Kasumi-1 (cell line): ENCODE measurements around the gene GHR.
"Not testable (repeated sequence)": the region's sequence is repeated elsewhere in the genome, so short reads cannot be mapped to it uniquely, and the experiment has no call there.

ENCODE experiments used
- DNase-seq, 2 experiments: peaks; one replicate each; lab custom pipeline; 2025; lab: John Stamatoyannopoulos, UW

Gene GHR

GRCh38 chr5:42645138-42645537, 221.9 kb downstream of the GHR start:
- no peak for DNase-seq

DNA sequence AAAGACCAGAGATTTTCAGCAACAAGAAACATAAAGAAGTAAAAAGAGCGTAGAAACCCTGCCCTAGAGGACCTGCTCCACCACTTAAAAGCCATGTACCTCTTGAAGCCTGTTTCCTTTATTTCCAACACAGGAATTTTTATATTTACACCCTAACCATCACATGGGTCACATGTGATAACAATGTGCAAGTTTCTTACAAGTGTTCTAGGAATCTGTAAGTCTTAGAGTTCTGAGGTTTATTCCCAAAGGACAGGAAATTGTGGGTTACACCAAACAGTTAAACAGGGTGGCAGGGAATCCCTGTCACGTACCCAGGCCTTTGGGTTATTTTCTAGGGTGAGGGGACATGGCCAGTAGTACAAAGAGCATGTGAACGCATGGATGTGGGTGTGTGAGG, 224.8 kb downstream of the GHR start:
- no peak for DNase-seq

DNA sequence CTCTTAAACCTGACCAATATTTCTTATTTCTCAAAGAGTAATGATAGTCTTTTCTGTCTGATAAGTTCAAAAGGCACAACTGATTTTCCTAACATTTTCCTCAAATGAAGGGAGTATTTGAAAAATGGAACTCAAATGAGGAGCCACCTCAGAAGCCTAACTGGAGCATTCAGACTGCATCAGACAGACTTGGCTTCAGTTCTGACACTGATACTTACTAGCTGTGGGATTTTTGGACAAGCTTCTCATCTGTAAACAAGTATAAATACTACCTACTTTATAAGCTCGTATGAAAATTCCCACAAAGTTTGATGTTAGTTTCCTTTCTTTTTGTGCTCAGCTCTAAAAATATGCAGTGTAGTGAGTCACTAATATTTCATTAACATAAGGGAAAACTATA, 225.7 kb downstream of the GHR start:
- no peak for DNase-seq

DNA sequence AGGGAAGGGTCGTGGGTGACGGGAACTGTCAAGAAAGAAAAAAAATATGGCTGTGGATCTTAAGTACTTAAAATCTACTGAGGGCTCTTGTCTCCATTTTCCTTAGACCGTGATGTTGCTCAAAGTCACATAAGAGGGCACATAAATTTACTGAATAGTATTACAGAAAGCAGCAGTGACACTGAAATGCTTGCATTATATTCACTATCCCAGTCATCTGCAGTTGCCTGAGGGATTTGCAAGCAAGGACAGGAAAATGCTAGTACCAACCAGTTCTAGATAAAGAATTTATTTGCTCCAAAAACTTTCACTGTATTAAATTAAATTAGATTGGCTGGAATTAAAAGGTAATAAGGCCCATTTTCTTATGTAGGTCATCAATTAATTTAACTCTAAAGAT, 226.8 kb downstream of the GHR start:
- no peak for DNase-seq

- no peak for DNase-seq
Observed at GRCh38 chr5:42653705-42654104, 230.5 kb downstream of the GHR start.

GRCh38 chr5:42654645-42655044, 231.4 kb downstream of the GHR start:
- DNase-seq = no peak

- no peak for DNase-seq
Observed at GRCh38 chr5:42655982-42656650, 232.9 kb downstream of the GHR start.

- DNase-seq = peak; percentile 65 to 67
Observed at GRCh38 chr5:42656651-42657015, 233.4 kb downstream of the GHR start.

- not testable (repeated sequence) for DNase-seq
Observed at GRCh38 chr5:42659869-42660268, 236.6 kb downstream of the GHR start.

- no peak for DNase-seq
Observed at GRCh38 chr5:42665857-42666256, 242.6 kb downstream of the GHR start.

DNA sequence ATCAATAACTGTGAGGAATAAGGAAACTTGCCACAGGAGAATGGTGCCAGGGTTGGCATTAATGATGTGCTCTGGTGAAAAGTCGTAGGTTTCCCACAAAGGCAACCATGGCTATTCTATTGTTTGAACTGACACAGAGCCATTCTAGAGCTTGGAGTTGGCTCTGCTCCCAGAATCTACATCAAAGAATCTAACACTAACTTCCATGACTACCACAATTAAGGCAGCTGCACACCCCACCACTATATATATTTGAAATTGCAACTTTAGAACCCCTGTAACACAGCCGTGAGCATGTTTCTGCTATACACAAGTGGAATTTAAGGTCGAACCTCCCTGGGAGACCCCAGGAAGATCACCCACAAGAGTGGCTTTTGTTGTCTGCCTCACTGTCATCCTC, 243.6 kb downstream of the GHR start:
- DNase-seq = no peak

- no peak for DNase-seq
Observed at GRCh38 chr5:42668254-42668653, 245.0 kb downstream of the GHR start.

- no peak for DNase-seq
Observed at GRCh38 chr5:42672925-42673324, 249.7 kb downstream of the GHR start.

DNA sequence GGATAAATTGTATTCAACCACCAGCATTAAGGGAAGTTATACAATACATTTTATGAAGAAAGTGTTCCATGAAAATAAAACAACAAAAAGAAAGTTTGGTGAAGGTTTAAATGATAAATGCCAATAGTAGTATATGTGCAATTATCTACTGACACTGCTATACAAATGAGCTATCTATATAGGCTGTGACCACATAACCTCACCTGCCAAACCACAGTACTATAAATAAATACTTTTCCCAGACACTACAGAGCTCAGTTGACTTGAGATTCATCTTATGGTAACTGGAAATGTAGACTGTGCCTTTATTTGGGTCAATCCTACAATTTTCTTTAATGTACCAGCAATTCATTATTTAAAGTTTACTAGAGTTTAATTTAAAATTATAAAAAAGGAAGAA, 252.4 kb downstream of the GHR start:
- no peak for DNase-seq

DNA sequence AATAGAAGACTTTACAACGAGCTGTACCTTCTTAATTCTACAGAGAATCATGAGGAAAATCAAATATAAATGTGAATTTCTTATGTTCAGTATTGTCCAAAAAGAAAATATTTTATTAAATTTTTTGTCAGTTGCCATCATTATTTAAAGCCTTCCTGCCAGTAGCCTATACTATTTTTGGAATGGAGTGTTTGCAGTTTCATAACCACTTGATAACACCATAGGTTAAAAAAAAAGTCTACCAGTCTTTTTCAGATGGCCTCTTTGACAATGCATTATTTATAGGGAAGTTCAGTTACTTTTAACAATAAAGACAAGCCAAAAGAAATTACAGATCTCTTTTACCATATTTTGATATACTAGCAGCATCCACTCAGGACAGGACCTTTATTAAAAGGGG, 253.1 kb downstream of the GHR start:
- DNase-seq = no peak

DNA sequence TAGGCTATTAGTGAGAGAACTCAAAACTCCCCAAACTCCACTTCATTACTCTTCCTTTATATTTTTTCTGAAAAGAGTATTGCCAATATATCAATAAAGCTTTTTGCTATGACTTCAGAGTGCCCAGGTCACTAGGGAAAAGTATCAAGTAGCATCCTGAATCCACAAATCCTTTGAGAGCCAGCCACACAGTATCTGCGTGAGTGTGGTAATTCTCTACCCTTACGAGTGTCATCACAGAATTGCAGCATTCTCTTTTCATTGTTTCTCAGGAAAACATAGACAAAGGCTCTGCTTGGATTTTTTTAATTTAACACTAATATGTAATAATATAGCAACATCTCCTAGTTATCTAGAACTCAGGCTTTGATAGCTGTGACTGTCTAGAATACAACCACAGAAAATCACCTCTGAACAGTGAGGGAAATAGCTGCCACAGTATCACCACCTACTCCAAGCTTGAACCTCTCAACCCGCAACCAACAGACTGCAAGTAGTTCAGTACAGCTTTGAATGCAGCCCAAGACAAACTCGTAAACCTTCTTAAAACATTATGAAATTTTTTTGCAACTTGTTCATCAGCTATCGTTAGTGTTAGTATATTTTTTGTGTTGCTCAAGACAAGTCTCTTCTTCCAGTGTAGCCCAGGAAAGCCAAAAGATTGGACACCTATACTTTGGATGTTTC, 254.1 kb downstream of the GHR start:
- no peak for DNase-seq

DNA sequence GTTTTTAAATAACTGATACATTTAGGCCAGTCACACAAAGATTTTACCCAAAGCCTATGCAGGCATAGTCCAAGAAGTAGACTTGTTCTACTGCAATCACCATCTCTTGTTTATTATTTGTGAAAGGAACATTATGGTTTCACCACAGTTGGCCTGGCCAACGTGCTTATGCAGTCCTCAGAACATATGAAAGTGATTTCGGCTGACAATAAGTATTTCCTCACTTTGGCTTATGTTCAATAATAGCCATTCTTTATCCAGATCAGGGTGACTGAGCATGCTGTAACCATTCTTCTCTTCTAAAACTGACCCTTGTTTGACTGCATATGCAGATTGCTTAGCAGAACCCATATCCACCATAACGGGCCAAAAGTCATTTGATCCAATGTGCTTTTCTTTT, 256.8 kb downstream of the GHR start:
- no peak for DNase-seq

- not testable (repeated sequence) for DNase-seq
Observed at GRCh38 chr5:42685078-42685477, 261.8 kb downstream of the GHR start.

- DNase-seq = no peak
Observed at GRCh38 chr5:42689391-42689790, 266.2 kb downstream of the GHR start.

DNA sequence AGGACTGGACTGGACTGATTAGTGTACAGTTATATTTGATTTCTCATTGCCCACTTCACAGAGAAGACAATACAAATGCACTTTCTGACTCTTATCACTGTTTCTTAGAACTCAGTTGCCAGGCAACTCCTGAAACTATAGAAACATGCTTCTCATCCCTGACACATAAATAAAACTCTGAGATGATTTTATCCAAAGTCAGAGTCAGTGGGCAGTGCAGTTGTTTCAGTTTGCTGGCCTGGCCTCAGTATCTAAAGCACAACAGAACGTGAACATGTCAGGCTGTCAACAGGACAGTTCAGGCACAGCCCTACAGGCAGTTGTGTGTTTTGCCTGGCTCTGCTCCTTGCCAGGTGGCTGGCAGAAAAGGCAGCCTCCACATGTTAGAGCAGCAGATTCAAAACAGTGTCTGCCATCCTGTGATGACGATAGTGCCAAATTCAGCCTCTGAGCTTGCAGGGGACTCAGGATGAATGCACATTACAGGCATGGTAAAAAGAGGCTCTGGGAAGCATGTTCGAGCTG, 268.2 kb downstream of the GHR start:
- DNase-seq = no peak

DNA sequence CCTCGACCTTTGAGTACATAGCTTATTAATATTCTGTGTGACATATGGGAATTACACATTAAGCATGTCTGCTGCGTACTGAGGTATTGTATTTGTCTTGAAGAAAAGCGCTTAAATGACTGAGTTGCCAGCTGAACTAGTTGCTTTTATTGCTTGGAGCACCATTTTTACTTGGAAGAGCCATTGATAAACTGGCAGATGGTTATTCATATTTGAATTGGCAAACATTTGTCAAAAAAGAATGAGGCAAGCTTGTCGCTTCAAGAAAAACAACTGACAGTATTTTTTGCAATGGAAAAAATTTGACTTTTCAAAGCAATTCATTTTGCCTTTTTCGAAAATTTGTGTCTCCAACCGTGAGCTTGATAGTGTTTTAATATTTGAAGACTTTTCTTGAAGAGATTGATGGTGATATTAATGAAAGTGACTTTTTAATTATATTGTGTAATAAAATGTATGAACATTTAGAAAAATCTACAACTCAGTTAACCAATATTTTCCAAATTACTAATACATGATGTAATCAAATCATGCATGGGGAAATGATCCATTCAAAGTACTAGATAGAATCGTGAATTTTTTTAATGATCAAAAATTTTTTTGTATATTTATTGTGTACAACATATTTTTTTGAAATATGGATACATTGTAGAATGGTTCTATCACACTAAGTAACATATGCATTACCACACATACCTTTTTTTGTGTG, 278.3 kb downstream of the GHR start:
- DNase-seq = no peak

DNA sequence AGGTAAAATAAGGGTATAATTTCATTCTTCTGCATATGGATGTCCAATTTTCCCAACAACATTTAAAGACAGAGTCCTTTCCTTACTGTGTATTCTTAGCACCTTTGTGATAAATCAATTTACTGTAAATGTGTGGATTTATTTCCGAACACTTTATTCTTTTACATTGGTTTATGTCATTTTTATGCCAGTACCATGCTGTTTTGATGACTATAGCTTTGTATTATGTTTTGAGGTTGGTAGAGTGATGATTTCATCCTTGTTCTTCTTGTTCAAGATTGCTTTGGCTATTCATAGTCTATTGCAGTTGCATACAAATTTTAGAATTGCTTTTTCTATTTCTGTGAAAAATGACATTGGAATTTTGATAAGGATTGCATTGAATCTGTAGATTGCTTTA, 280.0 kb downstream of the GHR start:
- no peak for DNase-seq

- DNase-seq = no peak
Observed at GRCh38 chr5:42715785-42716184, 292.5 kb downstream of the GHR start.
